Measurements from ENCODE around the gene CUBN.

CUBN gene

DNA sequence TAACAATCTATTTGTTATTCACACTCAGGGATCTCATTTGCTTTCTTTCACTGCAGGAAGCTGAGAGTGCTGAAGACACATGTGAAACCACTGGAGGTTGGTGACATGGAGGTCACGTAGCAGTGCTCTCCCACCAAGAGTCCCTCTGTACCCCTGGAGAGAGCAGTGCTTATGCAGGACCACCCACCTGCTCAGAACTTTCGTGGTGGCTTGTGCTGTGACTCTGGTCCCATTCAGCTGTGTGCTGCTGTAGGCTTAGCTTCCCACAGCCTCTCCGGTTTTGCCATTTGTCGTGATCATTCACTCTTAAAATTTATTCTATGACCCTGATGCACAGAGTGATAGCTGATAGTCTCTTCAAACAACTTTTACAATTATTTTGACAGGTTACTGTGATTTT, 216.3 kb downstream of the CUBN start:
- no peak for TF ChIP-seq ZNF274 (IDR thresholded peaks at IDR 0.05; ENCODE audit: low read depth, low read length)
- H3K4me3 ChIP-seq (ENCODE audit: low read length), result no peak overlapping the region

DNA sequence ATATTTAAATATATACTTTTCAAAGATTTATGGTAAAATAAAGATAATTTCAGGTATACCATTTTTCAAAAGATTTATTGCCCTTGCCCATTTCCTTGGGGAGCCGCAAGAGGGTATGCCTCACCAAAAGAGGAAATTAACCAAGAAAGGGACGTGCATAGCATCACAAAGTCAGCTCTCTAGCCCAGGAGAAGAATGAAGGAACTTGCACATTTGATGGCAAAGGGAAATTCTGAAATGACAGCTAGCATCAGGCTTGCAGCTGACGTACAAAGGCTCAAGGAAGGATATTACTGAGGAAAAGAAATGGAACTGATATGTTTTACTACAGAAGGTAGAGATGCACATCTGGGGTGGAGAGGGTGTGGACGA, 218.8 kb downstream of the CUBN start:
- TF ChIP-seq ZNF274 (IDR thresholded peaks at IDR 0.05; ENCODE audit: low read depth, low read length), result no peak
- no peak overlapping the region for H3K4me3 ChIP-seq (ENCODE audit: low read length)

GRCh38 chr10:16909961-16910792, 219.4 kb downstream of the CUBN start:
- no peak for TF ChIP-seq ZNF274 (IDR thresholded peaks at IDR 0.05; ENCODE audit: low read depth, low read length)
- H3K4me3 ChIP-seq (ENCODE audit: low read length), result no peak overlapping the region

GRCh38 chr10:16909271-16909767, 220.3 kb downstream of the CUBN start:
- TF ChIP-seq ZNF274 (IDR thresholded peaks at IDR 0.05; ENCODE audit: low read depth, low read length), result no peak

GRCh38 chr10:16907687-16908086, 221.9 kb downstream of the CUBN start:
- no peak overlapping the region for H3K4me3 ChIP-seq (ENCODE audit: low read length)
- no peak for TF ChIP-seq ZNF274 (IDR thresholded peaks at IDR 0.05; ENCODE audit: low read depth, low read length)

More at GRCh38 chr10:16909271-16909767, 220.3 kb downstream of the CUBN start:
- H3K4me3 ChIP-seq (ENCODE audit: low read length), result no peak overlapping the region

DNA sequence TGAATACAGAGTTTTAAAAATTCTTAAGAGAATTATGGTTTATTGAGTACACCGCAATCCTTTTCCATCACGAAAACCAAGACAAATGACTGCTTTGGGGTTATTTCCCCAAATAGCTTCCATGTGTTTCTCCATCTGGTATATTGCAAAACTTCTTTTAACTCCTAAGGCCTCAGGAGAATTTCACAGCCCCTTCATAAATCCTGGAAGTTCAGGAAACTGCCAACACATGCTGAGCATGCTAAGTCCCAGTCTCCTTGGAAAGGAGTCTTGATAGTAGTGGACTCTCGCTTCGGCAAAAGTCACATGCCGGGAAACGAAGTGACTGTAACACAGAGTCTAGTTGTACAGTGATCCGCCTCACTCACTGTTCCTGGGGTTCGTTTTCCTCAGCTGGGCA, 224.3 kb downstream of the CUBN start:
- H3K4me3 ChIP-seq (ENCODE audit: low read length), result no peak overlapping the region
- no peak for TF ChIP-seq ZNF274 (IDR thresholded peaks at IDR 0.05; ENCODE audit: low read depth, low read length)

- no peak overlapping the region for H3K4me3 ChIP-seq (ENCODE audit: low read length)
- TF ChIP-seq ZNF274 (IDR thresholded peaks at IDR 0.05; ENCODE audit: low read depth, low read length), result no peak
Observed at GRCh38 chr10:16904639-16905061, 225.0 kb downstream of the CUBN start.

DNA sequence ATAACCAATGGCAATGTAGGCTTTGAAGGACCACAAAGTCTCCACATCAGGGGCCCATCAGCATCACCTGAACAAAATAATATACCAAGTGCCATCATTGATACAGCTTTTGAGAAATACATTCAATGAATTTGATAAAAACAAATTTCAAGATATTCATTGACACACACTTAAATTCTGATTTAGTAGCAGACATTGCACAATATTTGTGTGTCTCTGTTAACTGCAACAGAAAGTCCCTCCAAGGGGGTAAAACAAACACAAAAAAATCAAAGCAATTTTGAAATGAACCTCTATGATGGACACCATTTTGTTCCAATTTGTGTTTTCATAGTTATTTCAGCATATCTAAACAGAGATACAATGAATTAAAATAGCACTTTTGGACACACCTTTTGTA, 225.6 kb downstream of the CUBN start:
- no peak overlapping the region for H3K4me3 ChIP-seq (ENCODE audit: low read length)
- no peak for TF ChIP-seq ZNF274 (IDR thresholded peaks at IDR 0.05; ENCODE audit: low read depth, low read length)

GRCh38 chr10:16902606-16903005, 227.0 kb downstream of the CUBN start:
- no peak overlapping the region for H3K4me3 ChIP-seq (ENCODE audit: low read length)
- no peak for TF ChIP-seq ZNF274 (IDR thresholded peaks at IDR 0.05; ENCODE audit: low read depth, low read length)

GRCh38 chr10:16901106-16901505, 228.5 kb downstream of the CUBN start:
- TF ChIP-seq ZNF274 (IDR thresholded peaks at IDR 0.05; ENCODE audit: low read depth, low read length), result no peak
- no peak overlapping the region for H3K4me3 ChIP-seq (ENCODE audit: low read length)

- TF ChIP-seq ZNF274 (IDR thresholded peaks at IDR 0.05; ENCODE audit: low read depth, low read length), result no peak
- no peak overlapping the region for H3K4me3 ChIP-seq (ENCODE audit: low read length)
Observed at GRCh38 chr10:16896993-16897392, 232.6 kb downstream of the CUBN start.

- no peak overlapping the region for H3K4me3 ChIP-seq (ENCODE audit: low read length)
- no peak for TF ChIP-seq ZNF274 (IDR thresholded peaks at IDR 0.05; ENCODE audit: low read depth, low read length)
Observed at GRCh38 chr10:16894821-16895220, 234.8 kb downstream of the CUBN start.

- no peak for TF ChIP-seq ZNF274 (IDR thresholded peaks at IDR 0.05; ENCODE audit: low read depth, low read length)
- H3K4me3 ChIP-seq (ENCODE audit: low read length), result no peak overlapping the region
Observed at GRCh38 chr10:16893664-16894063, 235.9 kb downstream of the CUBN start.

- TF ChIP-seq ZNF274 (IDR thresholded peaks at IDR 0.05; ENCODE audit: low read depth, low read length), result no peak
- H3K4me3 ChIP-seq (ENCODE audit: low read length), result no peak overlapping the region
Observed at GRCh38 chr10:16891375-16892313, 238.0 kb downstream of the CUBN start.

Data from GM08714 (cell line).